ENCODE measurements around the gene WWC2.

The WWC2 gene

DNA sequence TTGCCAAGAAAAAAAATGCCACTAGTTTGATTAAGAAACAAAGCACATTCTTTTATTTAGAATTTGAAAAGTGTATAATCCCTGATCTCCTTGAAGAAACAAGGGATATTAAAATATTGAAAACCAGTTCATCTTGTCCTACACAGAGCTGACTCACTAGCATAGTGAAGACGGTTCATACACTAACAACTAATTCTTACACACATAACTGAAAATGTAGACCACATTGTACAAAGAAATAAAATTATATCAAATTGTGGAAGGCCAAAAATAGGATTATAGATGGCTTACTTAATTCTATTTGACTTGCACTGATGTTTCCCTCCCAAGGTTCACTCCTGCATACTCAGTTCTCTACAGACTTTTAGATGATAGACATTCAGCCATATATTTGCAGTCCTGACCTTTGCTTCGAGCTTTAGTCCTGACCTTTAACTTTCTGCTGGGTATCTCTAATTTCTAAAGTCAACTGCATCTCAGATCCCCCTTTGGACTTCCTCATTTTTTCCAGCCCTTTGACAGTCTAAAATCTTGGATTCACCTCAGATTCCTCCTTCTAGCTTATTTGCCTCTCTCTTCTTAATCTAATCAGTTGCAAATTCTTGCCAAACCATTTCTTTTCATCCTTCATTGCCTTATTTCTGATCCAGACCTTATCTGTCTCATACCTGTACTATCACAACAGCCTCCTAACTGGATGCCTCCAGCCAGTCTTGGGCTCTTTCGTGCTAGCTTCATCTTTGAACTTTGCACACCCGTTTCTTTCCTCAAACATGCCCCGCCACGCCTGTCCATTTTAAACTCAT, 4.5 kb upstream of the WWC2 start:
- intact Hi-C loops (cut with micrococcal nuclease) = loop anchor here (5.0 to 10.0 kb wide), 2 partner anchors 410 to 563 kb away; partner anchors contain the start of genes ING2, RWDD4 and TRAPPC11
- Mint-ChIP-seq H3K4me3 (no peak overlapping the region), H3K4me1 (ENCODE audit: low read depth) (peaks cover 13% of the 10 kb centered on the region), H3K27me3 (peaks cover 36% of the 10 kb centered on the region), H3K36me3 (ENCODE audit: low read depth) (no peaks in the 10 kb centered on the region), H3K27ac (no peak overlapping the region), H3K9me3 (peaks cover under 1% of the 10 kb centered on the region)

DNA sequence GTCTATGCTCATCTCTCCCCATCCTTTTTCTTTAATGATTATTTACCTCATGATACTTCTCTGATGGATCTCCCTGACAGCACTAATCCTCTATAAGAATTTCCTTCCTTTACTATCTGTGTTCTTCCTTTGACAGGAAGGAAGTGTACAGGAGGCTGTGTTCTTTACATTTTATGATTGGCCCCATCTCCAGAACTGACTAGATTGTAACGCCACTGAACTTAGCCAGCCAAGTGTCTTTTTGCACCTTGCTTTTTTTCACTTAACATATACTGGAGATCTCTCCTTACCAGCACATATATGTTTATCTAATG, 3.9 kb upstream of the WWC2 start:
- H3K4me1 Mint-ChIP-seq (ENCODE audit: low read depth) = peaks cover 13% of the 10 kb centered on the region
- no peaks in the 10 kb centered on the region for H3K9me3 Mint-ChIP-seq
- H3K4me3 Mint-ChIP-seq = no peak overlapping the region
- no peak overlapping the region for H3K27ac Mint-ChIP-seq
- H3K36me3 Mint-ChIP-seq (ENCODE audit: low read depth) = no peaks in the 10 kb centered on the region
- intact Hi-C loops (cut with micrococcal nuclease) = loop anchor here (5.0 to 10.0 kb wide), 2 partner anchors 410 to 562 kb away; partner anchors contain the start of genes ING2, RWDD4 and TRAPPC11
- H3K27me3 Mint-ChIP-seq = peaks cover 38% of the 10 kb centered on the region

DNA sequence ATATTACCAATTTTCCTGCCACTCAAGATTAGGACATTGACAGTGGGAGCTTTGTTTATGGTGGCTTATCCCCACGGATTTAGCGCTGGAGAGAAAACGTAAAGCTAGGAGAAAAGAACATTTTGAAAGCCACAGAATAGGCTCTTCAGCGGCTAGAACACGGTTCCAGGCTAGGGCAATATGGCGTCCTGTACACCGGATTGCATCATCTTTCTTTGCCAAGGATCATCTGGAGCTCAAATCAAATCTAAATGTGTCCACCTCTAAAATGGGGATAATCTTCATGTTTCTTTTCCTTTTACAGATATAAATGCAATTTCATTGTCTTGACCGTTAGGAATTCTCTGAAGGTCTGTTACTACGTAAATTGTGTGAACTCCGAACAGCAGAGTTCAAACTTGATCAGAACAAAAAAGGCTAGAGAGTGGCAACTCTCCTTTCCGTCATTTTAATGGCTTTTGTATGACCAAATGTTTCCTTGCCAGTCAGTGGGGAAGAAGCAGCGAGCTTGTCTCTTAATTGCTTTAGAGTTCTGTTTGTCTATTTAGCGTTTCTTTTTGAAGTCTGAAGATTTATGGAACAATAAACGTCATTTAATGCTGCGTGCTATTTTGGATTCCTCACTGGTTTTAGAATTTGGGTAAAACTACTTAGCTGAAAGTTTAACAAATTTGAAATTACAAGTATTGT, 2.6 kb upstream of the WWC2 start:
- peaks cover 41% of the 10 kb centered on the region for H3K27me3 Mint-ChIP-seq
- H3K36me3 Mint-ChIP-seq (ENCODE audit: low read depth) = no peaks in the 10 kb centered on the region
- H3K4me3 Mint-ChIP-seq = no peak overlapping the region
- H3K9me3 Mint-ChIP-seq = no peaks in the 10 kb centered on the region
- no peak overlapping the region for H3K27ac Mint-ChIP-seq
- H3K4me1 Mint-ChIP-seq (ENCODE audit: low read depth) = peaks cover 13% of the 10 kb centered on the region
- intact Hi-C loops (cut with micrococcal nuclease) = loop anchor here (5.0 to 10.0 kb wide), 2 partner anchors 408 to 561 kb away; partner anchors contain the start of genes ING2, RWDD4 and TRAPPC11

DNA sequence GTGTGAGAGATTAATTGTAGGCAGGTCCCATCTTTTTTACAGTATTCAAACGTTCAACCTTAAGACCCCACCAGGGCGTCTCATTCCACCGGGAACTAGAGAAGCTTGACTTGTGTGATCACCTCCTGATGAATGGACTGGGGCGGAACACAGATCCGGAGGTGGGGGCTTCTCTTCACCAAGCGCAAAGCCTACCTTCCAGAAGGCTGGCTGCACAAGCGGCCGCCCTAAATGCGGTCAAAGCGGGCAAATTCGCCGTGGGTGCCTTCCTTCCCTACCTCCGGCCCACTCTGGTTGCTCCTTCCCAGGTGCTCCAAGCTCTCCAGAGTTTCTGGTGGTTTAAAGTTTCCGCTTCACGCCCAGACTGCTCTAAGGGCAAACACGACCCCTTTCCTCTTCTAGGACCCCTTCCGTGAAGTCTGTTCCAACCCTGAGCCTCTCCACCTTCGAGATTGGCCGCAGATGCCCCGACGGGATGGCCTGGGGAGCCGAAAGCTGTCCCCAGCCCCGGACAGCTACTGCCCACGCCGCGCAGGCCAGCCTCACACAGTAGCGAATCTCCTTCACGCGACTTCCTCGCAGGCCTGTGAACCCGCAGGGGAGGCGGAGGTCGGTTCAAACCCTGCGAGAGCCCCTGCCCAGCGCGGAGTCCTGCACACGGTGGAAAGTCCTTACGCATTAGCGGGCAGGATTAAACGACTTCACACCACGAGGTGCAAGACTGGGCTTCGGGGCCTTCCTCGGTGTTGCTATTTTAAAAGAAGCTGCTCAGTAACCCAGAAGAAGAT, 1.6 kb upstream of the WWC2 start:
- Mint-ChIP-seq H3K4me1 (ENCODE audit: low read depth) (peaks cover 13% of the 10 kb centered on the region), H3K36me3 (ENCODE audit: low read depth) (no peaks in the 10 kb centered on the region), H3K27me3 (peaks cover 50% of the 10 kb centered on the region), H3K9me3 (no peaks in the 10 kb centered on the region), H3K27ac (peak overlapping the region; percentile 86), H3K4me3 (peak overlapping the region; percentile 89)
- intact Hi-C loops (cut with micrococcal nuclease) = loop anchor here (2.0 to 10.0 kb wide), 4 partner anchors 251 to 560 kb away; partner anchors contain the start of genes ING2, RWDD4 and TRAPPC11

DNA sequence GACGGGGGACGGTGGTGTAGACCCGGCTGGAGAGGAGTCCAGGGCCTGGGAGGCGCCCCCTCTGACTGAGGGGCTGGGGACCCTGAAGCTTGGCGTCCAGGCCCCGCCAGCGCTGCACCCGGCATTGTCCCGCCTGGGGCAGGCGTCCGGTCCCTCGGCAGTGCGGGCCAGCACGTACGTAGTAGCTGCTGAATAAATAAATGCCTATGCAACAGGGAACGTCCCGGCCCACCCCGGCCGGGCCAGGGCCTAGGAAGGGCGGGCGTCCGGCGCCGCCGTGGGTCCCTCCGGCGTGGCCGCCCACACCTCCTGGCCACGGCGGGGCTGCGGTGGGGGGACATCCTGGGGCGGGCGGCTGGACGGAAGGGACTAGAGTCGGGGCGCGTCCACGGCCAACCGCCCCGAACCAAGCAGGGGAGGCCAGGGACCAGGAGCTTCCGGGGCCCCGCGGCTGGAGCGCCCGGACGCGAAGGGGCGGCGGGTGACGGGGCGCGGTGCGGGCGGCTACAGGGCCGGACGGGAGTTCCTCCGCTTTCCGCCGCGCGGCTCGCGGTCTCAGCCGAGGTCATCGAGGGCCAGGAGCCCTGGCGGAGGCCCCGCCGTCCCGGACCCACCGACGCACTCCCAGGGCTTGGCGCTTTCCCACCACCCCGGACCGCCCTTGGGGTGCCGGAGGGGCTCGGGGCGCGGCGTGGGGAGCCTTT, 886 bp upstream of the WWC2 start:
- peak overlapping the region; percentile 89 for H3K4me3 Mint-ChIP-seq
- intact Hi-C loops (cut with micrococcal nuclease) = loop anchor here (2.0 to 10.0 kb wide), 4 partner anchors 251 to 559 kb away; partner anchors contain the start of genes ING2, RWDD4 and TRAPPC11
- H3K36me3 Mint-ChIP-seq (ENCODE audit: low read depth) = no peaks in the 10 kb centered on the region

DNA sequence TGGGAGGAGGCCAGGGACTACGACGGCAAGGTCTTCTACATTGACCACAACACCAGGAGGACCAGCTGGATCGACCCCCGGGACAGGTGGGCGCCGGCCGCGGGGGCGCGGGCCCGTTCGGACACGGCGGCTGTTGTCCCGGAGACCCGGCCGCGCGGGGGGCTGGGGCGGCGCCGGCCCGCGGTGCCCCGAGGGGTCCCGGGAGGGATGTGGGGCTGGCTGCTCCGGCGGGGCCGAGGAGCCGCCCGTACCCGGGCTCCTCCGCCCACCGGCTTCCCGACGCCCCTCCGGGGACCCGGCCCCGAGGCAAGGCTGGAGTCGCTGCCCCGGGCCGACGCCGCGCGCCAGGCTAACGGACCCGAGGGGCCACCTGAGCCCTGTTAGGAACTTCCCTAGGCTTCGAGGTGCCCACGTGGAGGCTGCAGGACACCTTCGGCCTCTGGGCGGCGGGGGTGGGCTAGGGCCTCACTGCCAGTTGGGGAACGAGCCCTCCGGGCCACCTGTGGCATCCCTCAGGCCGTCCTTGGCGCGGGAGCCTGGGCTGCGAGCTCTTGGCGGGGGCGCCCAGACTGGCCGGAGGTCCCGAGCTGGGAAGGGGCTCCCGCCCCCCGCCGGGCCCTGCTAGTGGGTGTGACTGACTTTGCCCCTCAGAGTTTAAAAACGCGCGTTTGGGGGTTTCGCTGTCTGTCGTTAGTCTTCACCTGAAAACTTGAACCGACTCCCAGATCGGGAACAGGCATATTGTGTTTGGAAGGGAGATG, 660 bp downstream of the WWC2 start:
- peaks cover 46% of the 10 kb centered on the region for H3K27me3 Mint-ChIP-seq
- H3K36me3 Mint-ChIP-seq (ENCODE audit: low read depth) = no peaks in the 10 kb centered on the region
- peaks cover 11% of the 10 kb centered on the region for H3K4me1 Mint-ChIP-seq (ENCODE audit: low read depth)
- H3K9me3 Mint-ChIP-seq = no peaks in the 10 kb centered on the region
- peak overlapping the region; percentile 86 for H3K27ac Mint-ChIP-seq
- intact Hi-C loops (cut with micrococcal nuclease) = loop anchor here (2.0 to 10.0 kb wide), 5 partner anchors 95 to 558 kb away; partner anchors contain the start of genes ING2, RWDD4 and TRAPPC11
- H3K4me3 Mint-ChIP-seq = peak overlapping the region; percentile 89

More for the DNA sequence above, 886 bp upstream of the WWC2 start:
- Mint-ChIP-seq H3K27ac (peak overlapping the region; percentile 86), H3K9me3 (no peaks in the 10 kb centered on the region), H3K4me1 (ENCODE audit: low read depth) (peaks cover 13% of the 10 kb centered on the region), H3K27me3 (peaks cover 51% of the 10 kb centered on the region)

DNA sequence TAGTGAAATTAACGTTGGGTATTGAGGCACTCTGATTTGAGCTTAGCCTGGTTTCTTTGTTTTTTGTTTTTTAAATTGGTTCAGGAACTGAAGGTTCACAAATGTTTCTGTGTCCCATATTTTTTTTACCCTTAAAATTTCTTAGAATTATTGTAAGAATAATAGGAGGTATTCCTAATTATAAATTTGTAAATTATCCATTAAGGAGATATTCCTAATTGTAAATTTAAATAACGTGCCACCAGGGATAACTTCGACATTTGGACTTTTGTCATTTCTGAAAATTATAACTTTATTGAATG, 1.2 kb downstream of the WWC2 start:
- intact Hi-C loops (cut with micrococcal nuclease) = loop anchor here (10.0 kb wide), 1 partner anchor 95 kb away; no protein-coding TSS in a partner anchor
- no peaks in the 10 kb centered on the region for H3K9me3 Mint-ChIP-seq
- no peaks in the 10 kb centered on the region for H3K36me3 Mint-ChIP-seq (ENCODE audit: low read depth)
- H3K4me3 Mint-ChIP-seq = peak overlapping the region; percentile 55
- H3K4me1 Mint-ChIP-seq (ENCODE audit: low read depth) = peaks cover 6% of the 10 kb centered on the region
- no peak overlapping the region for H3K27ac Mint-ChIP-seq
- peaks cover 41% of the 10 kb centered on the region for H3K27me3 Mint-ChIP-seq

DNA sequence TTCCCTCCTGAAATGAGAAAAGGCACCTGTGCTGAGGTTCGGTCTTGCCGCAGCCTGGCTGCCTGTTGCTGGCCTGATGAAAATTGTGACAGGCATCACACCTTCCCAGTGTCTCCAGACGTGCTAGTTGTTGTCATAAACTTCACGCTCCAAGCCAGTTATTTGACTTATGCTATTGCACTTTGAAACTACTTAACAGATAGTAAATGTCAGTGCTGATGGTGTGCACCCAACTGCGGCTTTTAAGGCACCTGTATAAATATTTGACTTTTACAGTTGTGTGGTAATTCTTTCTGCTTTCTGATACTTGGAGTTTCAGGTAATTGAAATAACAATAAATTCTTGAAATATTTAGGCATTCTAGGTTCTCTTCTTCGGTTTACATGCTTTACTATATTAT, 1.8 kb downstream of the WWC2 start:
- Mint-ChIP-seq H3K36me3 (ENCODE audit: low read depth) (no peaks in the 10 kb centered on the region), H3K9me3 (no peaks in the 10 kb centered on the region), H3K27ac (no peak overlapping the region), H3K27me3 (peaks cover 40% of the 10 kb centered on the region), H3K4me3 (no peak overlapping the region), H3K4me1 (ENCODE audit: low read depth) (peaks cover 5% of the 10 kb centered on the region)
- intact Hi-C loops (cut with micrococcal nuclease) = loop anchor here (10.0 kb wide), 1 partner anchor 94 kb away; no protein-coding TSS in a partner anchor

DNA sequence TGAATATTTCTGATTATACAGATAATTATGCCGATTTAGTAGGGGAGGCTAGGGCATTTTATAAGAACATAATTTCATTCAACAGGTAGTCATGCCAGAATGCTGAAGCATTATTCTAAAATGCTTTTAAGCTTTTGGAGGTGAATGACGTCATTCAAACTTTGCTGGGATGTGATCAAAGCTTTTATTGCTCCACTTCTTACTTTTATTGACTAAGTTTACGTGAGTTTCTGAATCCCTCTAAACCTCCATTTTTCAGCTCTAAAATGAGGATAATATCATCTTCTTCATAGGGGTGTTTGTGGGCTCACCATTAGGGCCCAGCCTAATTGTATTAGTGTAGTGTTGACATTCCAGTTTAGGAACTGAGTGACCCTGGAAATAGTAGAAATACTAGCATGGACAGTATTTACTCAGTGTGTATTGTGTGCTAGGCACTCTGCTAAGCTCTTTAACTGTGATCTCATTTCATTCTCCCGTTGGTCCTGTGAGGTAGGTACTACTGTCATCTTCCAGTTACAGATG, 3.0 kb downstream of the WWC2 start:
- Mint-ChIP-seq H3K4me1 (ENCODE audit: low read depth) (peaks cover 5% of the 10 kb centered on the region), H3K27ac (no peak overlapping the region), H3K36me3 (ENCODE audit: low read depth) (no peaks in the 10 kb centered on the region), H3K4me3 (no peak overlapping the region), H3K9me3 (no peaks in the 10 kb centered on the region), H3K27me3 (peaks cover 31% of the 10 kb centered on the region)
- intact Hi-C loops (cut with micrococcal nuclease) = loop anchor here (10.0 kb wide), 1 partner anchor 93 kb away; no protein-coding TSS in a partner anchor

DNA sequence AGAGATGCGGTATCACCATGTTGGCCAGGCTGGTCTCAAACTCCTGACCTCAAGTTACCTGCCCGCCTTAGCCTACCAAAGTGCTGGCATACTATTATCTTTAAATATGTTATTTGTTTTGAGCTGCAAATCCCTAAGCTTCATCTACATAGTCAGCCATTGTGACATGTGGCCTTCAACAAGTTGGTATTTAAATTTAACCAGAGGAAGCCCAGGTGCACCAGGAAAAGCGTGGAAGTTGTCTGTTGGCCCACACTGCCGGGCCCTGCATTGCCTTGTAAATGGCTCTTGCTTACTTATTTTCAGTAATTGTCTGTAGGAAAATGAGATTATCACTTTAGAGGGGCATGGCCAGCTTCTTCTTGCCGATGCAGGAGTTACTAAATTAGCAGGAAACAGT, 6.0 kb downstream of the WWC2 start:
- intact Hi-C loops (cut with micrococcal nuclease) = loop anchor here (10.0 kb wide), 1 partner anchor 90 kb away; no protein-coding TSS in a partner anchor
- Mint-ChIP-seq H3K4me3 (no peak overlapping the region), H3K27me3 (peaks cover 16% of the 10 kb centered on the region)

DNA sequence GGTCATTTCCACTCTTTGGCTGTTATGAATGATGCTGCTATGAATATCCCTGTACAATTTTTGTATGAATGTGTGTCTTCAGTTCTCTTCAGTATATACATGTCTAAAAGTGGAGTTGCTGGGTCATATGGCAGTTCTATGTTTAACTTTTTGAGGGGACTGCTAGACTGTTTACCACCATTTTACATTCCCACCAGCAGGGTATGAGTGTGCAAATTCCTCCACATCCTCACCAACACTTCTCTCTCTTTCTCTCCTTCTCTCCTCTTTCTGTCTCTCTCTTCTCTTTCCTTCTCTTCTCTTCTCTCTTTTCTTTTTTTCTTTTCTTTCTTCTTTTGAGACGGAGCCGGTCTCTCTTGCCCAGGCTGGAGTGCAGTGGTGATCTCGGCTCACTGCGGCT, 7.8 kb downstream of the WWC2 start:
- no peak overlapping the region for H3K27ac Mint-ChIP-seq
- H3K27me3 Mint-ChIP-seq = peaks cover 9% of the 10 kb centered on the region
- H3K4me1 Mint-ChIP-seq (ENCODE audit: low read depth) = no peaks in the 10 kb centered on the region
- no peaks in the 10 kb centered on the region for H3K36me3 Mint-ChIP-seq (ENCODE audit: low read depth)
- intact Hi-C loops (cut with micrococcal nuclease) = loop anchor here (10.0 kb wide), 1 partner anchor 88 kb away; no protein-coding TSS in a partner anchor
- no peaks in the 10 kb centered on the region for H3K9me3 Mint-ChIP-seq
- no peak overlapping the region for H3K4me3 Mint-ChIP-seq

More for the DNA sequence above, 6.0 kb downstream of the WWC2 start:
- H3K27ac Mint-ChIP-seq = no peak overlapping the region
- no peaks in the 10 kb centered on the region for H3K4me1 Mint-ChIP-seq (ENCODE audit: low read depth)
- H3K9me3 Mint-ChIP-seq = no peaks in the 10 kb centered on the region
- no peaks in the 10 kb centered on the region for H3K36me3 Mint-ChIP-seq (ENCODE audit: low read depth)

DNA sequence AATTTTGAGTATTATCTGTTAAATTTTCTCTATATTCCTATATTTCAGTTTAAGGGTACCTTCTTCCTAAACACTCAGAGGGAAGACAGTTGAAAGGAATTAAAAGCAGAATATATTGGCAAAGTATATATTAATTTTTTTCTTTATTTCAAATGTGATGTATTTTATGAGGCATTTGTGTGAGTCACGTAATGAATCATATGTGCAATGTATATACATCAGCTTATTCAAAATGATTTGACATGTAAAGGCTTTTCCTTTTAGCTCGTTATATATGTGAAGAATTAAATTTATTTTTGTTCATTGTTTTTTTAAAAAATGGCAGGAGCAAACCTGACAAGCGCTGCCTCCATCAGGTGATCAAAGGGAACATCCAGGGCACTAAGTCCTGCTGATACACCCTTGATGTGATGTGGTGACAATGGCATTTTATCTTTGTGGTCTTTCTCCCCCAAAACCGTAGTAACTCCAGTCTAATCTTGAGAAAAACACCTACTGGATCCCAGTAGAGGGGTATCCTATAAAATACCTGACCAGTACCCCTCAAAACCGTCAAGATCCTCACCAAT, 8.9 kb downstream of the WWC2 start:
- no peaks in the 10 kb centered on the region for H3K36me3 Mint-ChIP-seq (ENCODE audit: low read depth)
- H3K27me3 Mint-ChIP-seq = peaks cover 1% of the 10 kb centered on the region
- H3K27ac Mint-ChIP-seq = no peak overlapping the region
- intact Hi-C loops (cut with micrococcal nuclease) = loop anchor here (10.0 kb wide), 1 partner anchor 87 kb away; no protein-coding TSS in a partner anchor
- H3K4me1 Mint-ChIP-seq (ENCODE audit: low read depth) = no peaks in the 10 kb centered on the region
- no peaks in the 10 kb centered on the region for H3K9me3 Mint-ChIP-seq
- no peak overlapping the region for H3K4me3 Mint-ChIP-seq

Measured in dendritic cell treated with granulocyte-macrophage colony-stimulating factor and Interleukin-4, amounts not matched to agents 40 ng/mL and 50 ng/mL, for 4 days (primary cell).